GM23338 (cell line): Measurements from ENCODE around the gene ZNF536. TPM values are rescaled to one million over a fixed set of nuclear protein-coding genes. Genes with fewer than 3 reads are reported as not detected.

Experiments
- ATAC-seq: fragments of 200-7000 bp; cut with Tn5 transposase; 3 replicates; pipeline ENCODE4 v1.9.1; 2020
- DNase-seq: peaks from one replicate; pipeline ENCODE4 v3.0.0-alpha.2; 2015; ENCODE audit warnings: low spot score
- H2AFZ ChIP-seq: fragments of 200-600 bp; sonication (generic); 2 replicates; pipeline ENCODE4 v1.8.0; 2016; ENCODE audit warnings: antibody characterized with exemption, mild to moderate bottlenecking, moderate library complexity
- H3F3A ChIP-seq: fragments of 200-600 bp; sonication (generic); replicated peaks from 2 replicates; pipeline ENCODE4 v1.8.0; 2017; ENCODE audit warnings: antibody characterized with exemption, mixed run types, low read depth
- H3K27ac ChIP-seq: fragments of 200-600 bp; sonication (generic); 2 replicates; pipeline ENCODE4 v1.6.1; 2016; ENCODE audit warnings: low read depth
- H3K27me3 ChIP-seq: fragments of 200-600 bp; sonication (generic); 2 replicates; pipeline ENCODE4 v1.8.0; 2016; ENCODE audit warnings: mild to moderate bottlenecking, mixed run types, moderate library complexity; ENCODE audit not compliant: insufficient read depth
- H3K36me3 ChIP-seq: fragments of 200-600 bp; sonication (generic); 2 replicates; pipeline ENCODE4 v1.8.0; 2016; ENCODE audit warnings: mild to moderate bottlenecking; ENCODE audit not compliant: insufficient read depth
- H3K4me1 ChIP-seq: fragments of 200-600 bp; sonication (generic); 2 replicates; pipeline ENCODE4 v1.8.0; 2016; ENCODE audit warnings: mild to moderate bottlenecking, moderate library complexity; ENCODE audit not compliant: insufficient read depth
- H3K4me2 ChIP-seq: fragments of 200-600 bp; sonication (generic); 2 replicates; pipeline ENCODE4 v1.7.1; 2017; ENCODE audit warnings: mixed run types
- H3K4me3 ChIP-seq: fragments of 200-600 bp; sonication (generic); 2 replicates; pipeline ENCODE4 v1.6.1; 2016; ENCODE audit warnings: mixed run types
- H3K79me2 ChIP-seq: fragments of 200-600 bp; sonication (generic); replicated peaks from 2 replicates; pipeline ENCODE4 v1.8.0; 2017; ENCODE audit warnings: mild to moderate bottlenecking; ENCODE audit not compliant: insufficient read depth
- H3K9me2 ChIP-seq: fragments of 200-600 bp; sonication (generic); 2 replicates; pipeline ENCODE4 v1.8.0; 2017; ENCODE audit not compliant: insufficient read depth
- H4K20me1 ChIP-seq: fragments of 200-600 bp; sonication (generic); replicated peaks from 2 replicates; pipeline ENCODE4 v1.8.0; 2017; ENCODE audit warnings: mild to moderate bottlenecking; ENCODE audit not compliant: insufficient read depth
- H3K27ac Mint-ChIP-seq: 2 replicates; pipeline ENCODE4 v1.8.0; 2020; ENCODE audit warnings: inconsistent platforms, mild to moderate bottlenecking, moderate library complexity, mixed read lengths
- H3K27me3 Mint-ChIP-seq: 3 replicates; pipeline ENCODE4 v1.8.0; 2022; ENCODE audit warnings: low read depth, mild to moderate bottlenecking, moderate library complexity, mixed read lengths, inconsistent platforms; ENCODE audit not compliant: insufficient read depth, poor library complexity
- H3K36me3 Mint-ChIP-seq: 3 replicates; pipeline ENCODE4 v1.8.0; 2021; ENCODE audit warnings: low read depth, mild to moderate bottlenecking, inconsistent platforms, moderate library complexity, mixed read lengths
- H3K4me1 Mint-ChIP-seq: 3 replicates; pipeline ENCODE4 v1.8.0; 2020; ENCODE audit warnings: mild to moderate bottlenecking, inconsistent platforms, mixed read lengths
- H3K4me3 Mint-ChIP-seq: 3 replicates; pipeline ENCODE4 v1.8.0; 2021; ENCODE audit warnings: moderate library complexity, mild to moderate bottlenecking, inconsistent platforms, mixed read lengths
- H3K9me3 Mint-ChIP-seq: 3 replicates; pipeline ENCODE4 v1.8.0; 2020; ENCODE audit warnings: moderate library complexity, mild to moderate bottlenecking, inconsistent platforms, mixed read lengths
- CREB1 ChIP-seq: fragments of 250-450 bp; sonication (Bioruptor Pico); IDR thresholded peaks from 2 replicates; pipeline ENCODE4 v1.5.0; 2020; ENCODE audit warnings: low read depth, mild to moderate bottlenecking, moderate library complexity
- EZH2 ChIP-seq: fragments of 200-600 bp; sonication (generic); IDR thresholded peaks from one replicate; pipeline ENCODE4 v1.8.0; 2017; ENCODE audit warnings: antibody characterized with exemption, mild to moderate bottlenecking, low read depth; ENCODE audit not compliant: unreplicated experiment
- EZH2phosphoT487 ChIP-seq: fragments of 200-600 bp; sonication (generic); IDR thresholded peaks from one replicate; pipeline ENCODE4 v1.8.1; 2018; ENCODE audit warnings: antibody characterized with exemption; ENCODE audit not compliant: unreplicated experiment
- JUNB ChIP-seq: IDR thresholded peaks from one replicate; pipeline ENCODE4 v1.6.1; 2016; ENCODE audit warnings: antibody characterized with exemption; ENCODE audit not compliant: unreplicated experiment
- POLR2AphosphoS5 ChIP-seq: IDR thresholded peaks from 2 replicates; pipeline ENCODE4 v1.6.1; 2016; ENCODE audit warnings: antibody characterized with exemption, low read depth
- STAT1 ChIP-seq: IDR thresholded peaks from one replicate; pipeline ENCODE4 v1.6.1; 2016; ENCODE audit warnings: antibody characterized with exemption; ENCODE audit not compliant: unreplicated experiment
- ZNF114 ChIP-seq: fragments of 250-450 bp; sonication (Bioruptor Pico); IDR thresholded peaks from 2 replicates; pipeline ENCODE4 v1.5.0; 2020; ENCODE audit warnings: mild to moderate bottlenecking, moderate library complexity
- polyA plus RNA-seq: library from polyadenylated mRNA; unstranded; fragments of >200 nt; fragmentation: Nextera tagmentation; extraction: Ambion mirVana; gene quantifications from 2 replicates; pipeline ENCODE4 v1.2.1, GENCODE V29; 2016
- total RNA-seq: library from RNA; depleted of rRNA; stranded (reverse); fragments of >200 nt; shearing (Covaris generic); gene quantifications from 2 replicates; pipeline ENCODE4 v1.2.3, GENCODE V29; 2014
- TF ChIP-seq, protein P1 (sequence below): fragments of 250-450 bp; sonication (Bioruptor Pico); IDR thresholded peaks from 2 replicates; pipeline ENCODE4 v1.5.0; 2020; ENCODE audit warnings: mild to moderate bottlenecking, moderate library complexity
- TF ChIP-seq, protein P2 (sequence below): IDR thresholded peaks from one replicate; pipeline ENCODE4 v1.6.1; 2018; ENCODE audit warnings: antibody characterized with exemption; ENCODE audit not compliant: unreplicated experiment
- TF ChIP-seq, protein P3 (sequence below): IDR thresholded peaks from 2 replicates; pipeline ENCODE4 v1.6.1; 2016; ENCODE audit warnings: antibody characterized with exemption

ZNF536 gene
- total and polyA plus RNA-seq, 2 experiments from 2014 or later: 0.07 TPM; not detected in 1

DNA sequence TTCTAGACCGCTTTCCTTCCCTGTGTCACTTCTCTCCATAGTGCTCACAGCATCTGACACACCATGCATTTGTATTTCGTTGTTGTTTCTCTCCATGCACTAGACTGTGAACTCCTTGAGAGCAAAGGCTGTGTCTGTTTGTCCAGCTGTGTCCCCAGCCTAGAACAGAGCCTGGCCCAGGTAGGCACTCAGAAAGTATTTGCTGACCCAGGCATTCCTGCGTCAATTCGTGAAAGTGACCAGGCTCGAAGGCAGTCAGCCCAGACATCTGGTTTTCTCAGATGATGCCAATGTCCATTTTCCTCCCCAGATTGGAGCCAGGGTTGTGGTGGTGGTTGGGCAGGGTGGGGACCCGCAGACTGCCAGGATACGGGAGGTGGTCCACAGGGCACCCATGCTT is 164.8 kb downstream of the ZNF536 start (continued):
- TF ChIP-seq, protein P1, sequence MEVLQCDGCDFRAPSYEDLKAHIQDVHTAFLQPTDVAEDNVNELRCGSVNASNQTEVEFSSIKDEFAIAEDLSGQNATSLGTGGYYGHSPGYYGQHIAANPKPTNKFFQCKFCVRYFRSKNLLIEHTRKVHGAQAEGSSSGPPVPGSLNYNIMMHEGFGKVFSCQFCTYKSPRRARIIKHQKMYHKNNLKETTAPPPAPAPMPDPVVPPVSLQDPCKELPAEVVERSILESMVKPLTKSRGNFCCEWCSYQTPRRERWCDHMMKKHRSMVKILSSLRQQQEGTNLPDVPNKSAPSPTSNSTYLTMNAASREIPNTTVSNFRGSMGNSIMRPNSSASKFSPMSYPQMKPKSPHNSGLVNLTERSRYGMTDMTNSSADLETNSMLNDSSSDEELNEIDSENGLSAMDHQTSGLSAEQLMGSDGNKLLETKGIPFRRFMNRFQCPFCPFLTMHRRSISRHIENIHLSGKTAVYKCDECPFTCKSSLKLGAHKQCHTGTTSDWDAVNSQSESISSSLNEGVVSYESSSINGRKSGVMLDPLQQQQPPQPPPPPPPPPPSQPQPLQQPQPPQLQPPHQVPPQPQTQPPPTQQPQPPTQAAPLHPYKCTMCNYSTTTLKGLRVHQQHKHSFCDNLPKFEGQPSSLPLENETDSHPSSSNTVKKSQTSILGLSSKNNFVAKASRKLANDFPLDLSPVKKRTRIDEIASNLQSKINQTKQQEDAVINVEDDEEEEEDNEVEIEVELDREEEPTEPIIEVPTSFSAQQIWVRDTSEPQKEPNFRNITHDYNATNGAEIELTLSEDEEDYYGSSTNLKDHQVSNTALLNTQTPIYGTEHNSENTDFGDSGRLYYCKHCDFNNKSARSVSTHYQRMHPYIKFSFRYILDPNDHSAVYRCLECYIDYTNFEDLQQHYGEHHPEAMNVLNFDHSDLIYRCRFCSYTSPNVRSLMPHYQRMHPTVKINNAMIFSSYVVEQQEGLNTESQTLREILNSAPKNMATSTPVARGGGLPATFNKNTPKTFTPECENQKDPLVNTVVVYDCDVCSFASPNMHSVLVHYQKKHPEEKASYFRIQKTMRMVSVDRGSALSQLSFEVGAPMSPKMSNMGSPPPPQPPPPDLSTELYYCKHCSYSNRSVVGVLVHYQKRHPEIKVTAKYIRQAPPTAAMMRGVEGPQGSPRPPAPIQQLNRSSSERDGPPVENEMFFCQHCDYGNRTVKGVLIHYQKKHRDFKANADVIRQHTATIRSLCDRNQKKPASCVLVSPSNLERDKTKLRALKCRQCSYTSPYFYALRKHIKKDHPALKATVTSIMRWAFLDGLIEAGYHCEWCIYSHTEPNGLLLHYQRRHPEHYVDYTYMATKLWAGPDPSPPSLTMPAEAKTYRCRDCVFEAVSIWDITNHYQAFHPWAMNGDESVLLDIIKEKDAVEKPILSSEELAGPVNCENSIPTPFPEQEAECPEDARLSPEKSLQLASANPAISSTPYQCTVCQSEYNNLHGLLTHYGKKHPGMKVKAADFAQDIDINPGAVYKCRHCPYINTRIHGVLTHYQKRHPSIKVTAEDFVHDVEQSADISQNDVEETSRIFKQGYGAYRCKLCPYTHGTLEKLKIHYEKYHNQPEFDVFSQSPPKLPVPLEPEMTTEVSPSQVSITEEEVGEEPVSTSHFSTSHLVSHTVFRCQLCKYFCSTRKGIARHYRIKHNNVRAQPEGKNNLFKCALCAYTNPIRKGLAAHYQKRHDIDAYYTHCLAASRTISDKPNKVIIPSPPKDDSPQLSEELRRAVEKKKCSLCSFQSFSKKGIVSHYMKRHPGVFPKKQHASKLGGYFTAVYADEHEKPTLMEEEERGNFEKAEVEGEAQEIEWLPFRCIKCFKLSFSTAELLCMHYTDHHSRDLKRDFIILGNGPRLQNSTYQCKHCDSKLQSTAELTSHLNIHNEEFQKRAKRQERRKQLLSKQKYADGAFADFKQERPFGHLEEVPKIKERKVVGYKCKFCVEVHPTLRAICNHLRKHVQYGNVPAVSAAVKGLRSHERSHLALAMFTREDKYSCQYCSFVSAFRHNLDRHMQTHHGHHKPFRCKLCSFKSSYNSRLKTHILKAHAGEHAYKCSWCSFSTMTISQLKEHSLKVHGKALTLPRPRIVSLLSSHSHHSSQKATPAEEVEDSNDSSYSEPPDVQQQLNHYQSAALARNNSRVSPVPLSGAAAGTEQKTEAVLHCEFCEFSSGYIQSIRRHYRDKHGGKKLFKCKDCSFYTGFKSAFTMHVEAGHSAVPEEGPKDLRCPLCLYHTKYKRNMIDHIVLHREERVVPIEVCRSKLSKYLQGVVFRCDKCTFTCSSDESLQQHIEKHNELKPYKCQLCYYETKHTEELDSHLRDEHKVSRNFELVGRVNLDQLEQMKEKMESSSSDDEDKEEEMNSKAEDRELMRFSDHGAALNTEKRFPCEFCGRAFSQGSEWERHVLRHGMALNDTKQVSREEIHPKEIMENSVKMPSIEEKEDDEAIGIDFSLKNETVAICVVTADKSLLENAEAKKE (CRISPR knock-in tag): no peak
- no peak for TF ChIP-seq EZH2

DNA sequence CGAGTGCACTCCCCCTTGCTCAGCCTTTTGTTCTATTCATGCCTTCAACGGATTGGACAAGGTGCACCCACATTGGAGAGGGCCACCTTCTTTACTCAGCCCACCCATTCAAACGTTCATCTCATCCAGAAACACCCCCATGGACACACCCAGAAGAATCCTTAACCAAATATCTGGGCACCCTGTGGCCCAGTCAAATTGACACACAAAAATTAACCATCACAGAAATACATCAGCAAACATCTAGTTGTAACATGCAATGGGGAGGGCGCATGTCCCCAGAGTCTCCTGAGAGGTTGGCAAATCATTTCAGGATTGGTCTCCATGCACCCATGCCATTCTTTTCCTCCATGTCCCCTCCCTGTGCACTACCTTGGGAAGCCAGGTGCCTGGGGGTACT is 167.1 kb downstream of the ZNF536 start:
- Histone ChIP-seq H3K27me3 (no peaks in the 10 kb centered on the region), H3K79me2 (no peaks in the 10 kb centered on the region), H3K4me1 (no peaks in the 10 kb centered on the region), H4K20me1 (no peaks in the 10 kb centered on the region), H3K36me3 (no peaks in the 10 kb centered on the region), H3F3A (no peaks in the 10 kb centered on the region), H3K27ac (no peak overlapping the region), H2AFZ (no peak overlapping the region), H3K4me3 (no peak overlapping the region), H3K4me2 (no peak overlapping the region), H3K9me2 (0 out of 2 replicates have a peak, but pooled peaks cover 5% of the 10 kb centered on the region)
- no peak overlapping the region for H3K4me3 Mint-ChIP-seq
- peaks cover 4% of the 10 kb centered on the region for H3K27me3 Mint-ChIP-seq
- peaks cover 3% of the 10 kb centered on the region for H3K4me1 Mint-ChIP-seq
- no peak overlapping the region for H3K27ac Mint-ChIP-seq
- H3K36me3 Mint-ChIP-seq: no peaks in the 10 kb centered on the region; the same call in 1 of the 3 replicates
- ATAC-seq (no peak), DNase-seq (no peak)
- TF ChIP-seq, protein P2, sequence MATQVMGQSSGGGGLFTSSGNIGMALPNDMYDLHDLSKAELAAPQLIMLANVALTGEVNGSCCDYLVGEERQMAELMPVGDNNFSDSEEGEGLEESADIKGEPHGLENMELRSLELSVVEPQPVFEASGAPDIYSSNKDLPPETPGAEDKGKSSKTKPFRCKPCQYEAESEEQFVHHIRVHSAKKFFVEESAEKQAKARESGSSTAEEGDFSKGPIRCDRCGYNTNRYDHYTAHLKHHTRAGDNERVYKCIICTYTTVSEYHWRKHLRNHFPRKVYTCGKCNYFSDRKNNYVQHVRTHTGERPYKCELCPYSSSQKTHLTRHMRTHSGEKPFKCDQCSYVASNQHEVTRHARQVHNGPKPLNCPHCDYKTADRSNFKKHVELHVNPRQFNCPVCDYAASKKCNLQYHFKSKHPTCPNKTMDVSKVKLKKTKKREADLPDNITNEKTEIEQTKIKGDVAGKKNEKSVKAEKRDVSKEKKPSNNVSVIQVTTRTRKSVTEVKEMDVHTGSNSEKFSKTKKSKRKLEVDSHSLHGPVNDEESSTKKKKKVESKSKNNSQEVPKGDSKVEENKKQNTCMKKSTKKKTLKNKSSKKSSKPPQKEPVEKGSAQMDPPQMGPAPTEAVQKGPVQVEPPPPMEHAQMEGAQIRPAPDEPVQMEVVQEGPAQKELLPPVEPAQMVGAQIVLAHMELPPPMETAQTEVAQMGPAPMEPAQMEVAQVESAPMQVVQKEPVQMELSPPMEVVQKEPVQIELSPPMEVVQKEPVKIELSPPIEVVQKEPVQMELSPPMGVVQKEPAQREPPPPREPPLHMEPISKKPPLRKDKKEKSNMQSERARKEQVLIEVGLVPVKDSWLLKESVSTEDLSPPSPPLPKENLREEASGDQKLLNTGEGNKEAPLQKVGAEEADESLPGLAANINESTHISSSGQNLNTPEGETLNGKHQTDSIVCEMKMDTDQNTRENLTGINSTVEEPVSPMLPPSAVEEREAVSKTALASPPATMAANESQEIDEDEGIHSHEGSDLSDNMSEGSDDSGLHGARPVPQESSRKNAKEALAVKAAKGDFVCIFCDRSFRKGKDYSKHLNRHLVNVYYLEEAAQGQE: no peak
- no peak for TF ChIP-seq STAT1
- TF ChIP-seq EZH2: no peak
- TF ChIP-seq POLR2AphosphoS5: no peak
- TF ChIP-seq EZH2phosphoT487: no peak
- no peak for TF ChIP-seq CREB1 (CRISPR knock-in tag)
- TF ChIP-seq ZNF114 (CRISPR knock-in tag): no peak
- TF ChIP-seq JUNB: no peak
- TF ChIP-seq, protein P3, sequence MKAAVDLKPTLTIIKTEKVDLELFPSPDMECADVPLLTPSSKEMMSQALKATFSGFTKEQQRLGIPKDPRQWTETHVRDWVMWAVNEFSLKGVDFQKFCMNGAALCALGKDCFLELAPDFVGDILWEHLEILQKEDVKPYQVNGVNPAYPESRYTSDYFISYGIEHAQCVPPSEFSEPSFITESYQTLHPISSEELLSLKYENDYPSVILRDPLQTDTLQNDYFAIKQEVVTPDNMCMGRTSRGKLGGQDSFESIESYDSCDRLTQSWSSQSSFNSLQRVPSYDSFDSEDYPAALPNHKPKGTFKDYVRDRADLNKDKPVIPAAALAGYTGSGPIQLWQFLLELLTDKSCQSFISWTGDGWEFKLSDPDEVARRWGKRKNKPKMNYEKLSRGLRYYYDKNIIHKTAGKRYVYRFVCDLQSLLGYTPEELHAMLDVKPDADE: no peak
- peaks cover 9% of the 10 kb centered on the region for H3K9me3 Mint-ChIP-seq
